ENCODE results near the gene DNASE1. TPM values are rescaled to one million over a fixed set of nuclear protein-coding genes. Genes with fewer than 3 reads are reported as not detected.

The DNASE1 gene
- total and polyA plus RNA-seq, 9 of the 15 experiments (the other 6 are each of a cell fraction or from before 2014, with no cell fraction given), result 0.53 to 10.1 (median 5.9) TPM

DNA sequence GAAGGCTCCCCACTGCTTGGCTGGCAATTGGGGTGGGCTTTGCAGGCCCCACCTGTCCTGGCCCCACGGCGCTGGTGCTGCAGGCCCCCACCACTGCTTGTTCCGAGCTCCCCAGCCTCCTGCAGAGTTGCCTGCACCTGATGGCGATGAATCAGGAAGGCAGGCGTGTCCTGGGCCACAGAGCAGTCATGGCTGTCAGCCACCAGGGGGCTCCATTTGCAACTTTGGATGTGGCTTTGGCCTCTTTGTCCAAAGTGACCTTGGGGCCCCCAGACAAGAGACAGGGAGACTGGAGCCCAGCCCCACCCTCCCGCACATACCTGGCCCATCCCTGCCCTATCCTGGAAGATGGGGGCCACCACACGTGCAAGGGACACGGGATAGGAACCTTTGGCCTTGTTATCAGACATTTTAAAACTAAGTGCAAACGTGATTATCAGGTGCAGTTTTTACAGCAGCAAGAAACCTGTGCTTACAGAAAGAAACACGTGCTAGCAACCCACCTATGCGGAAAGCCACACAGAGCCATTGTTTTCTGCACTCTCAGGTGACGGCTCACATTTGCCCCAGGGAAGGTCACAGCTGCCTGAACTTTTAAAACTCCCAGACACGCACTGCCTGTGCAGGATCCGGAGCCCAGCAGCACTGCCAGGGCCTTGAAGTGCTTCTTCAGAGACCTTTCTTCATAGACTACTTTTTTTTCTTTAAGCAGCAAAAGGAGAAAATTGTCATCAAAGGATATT, at the start of gene DNASE1 (continued):
- no peak for TF ChIP-seq DIDO1 (tag; IDR thresholded peaks at IDR 0.05; ENCODE audit: low read depth)
- no peak for TF ChIP-seq SREBF1 (IDR thresholded peaks at IDR 0.05; ENCODE audit: borderline replicate concordance, low read depth, low read length)
- TF ChIP-seq CHD4 (IDR thresholded peaks at IDR 0.05; ENCODE audit: insufficient read depth, insufficient replicate concordance, low read depth, low read length, poor library complexity, severe bottlenecking), result no peak
- TF ChIP-seq STAG1 (CRISPR knock-in tag; IDR thresholded peaks at IDR 0.05; ENCODE audit: borderline replicate concordance), result peak; percentile 35; the same call in 1 of the 2 replicates
- no peak for TF ChIP-seq SMARCE1 (IDR thresholded peaks at IDR 0.05)
- no peak for TF ChIP-seq HNRNPL (IDR thresholded peaks at IDR 0.05; ENCODE audit: low read depth, low read length)
- TF ChIP-seq ZFX (CRISPR knock-in tag; IDR thresholded peaks at IDR 0.05), result peak; percentile 58
- TF ChIP-seq POLR2H (tag; IDR thresholded peaks at IDR 0.05; ENCODE audit: low read depth), result no peak
- no peak for TF ChIP-seq CBX2 (IDR thresholded peaks at IDR 0.05; ENCODE audit: insufficient read depth, low read length, poor library complexity, severe bottlenecking)
- TF ChIP-seq, protein P1, sequence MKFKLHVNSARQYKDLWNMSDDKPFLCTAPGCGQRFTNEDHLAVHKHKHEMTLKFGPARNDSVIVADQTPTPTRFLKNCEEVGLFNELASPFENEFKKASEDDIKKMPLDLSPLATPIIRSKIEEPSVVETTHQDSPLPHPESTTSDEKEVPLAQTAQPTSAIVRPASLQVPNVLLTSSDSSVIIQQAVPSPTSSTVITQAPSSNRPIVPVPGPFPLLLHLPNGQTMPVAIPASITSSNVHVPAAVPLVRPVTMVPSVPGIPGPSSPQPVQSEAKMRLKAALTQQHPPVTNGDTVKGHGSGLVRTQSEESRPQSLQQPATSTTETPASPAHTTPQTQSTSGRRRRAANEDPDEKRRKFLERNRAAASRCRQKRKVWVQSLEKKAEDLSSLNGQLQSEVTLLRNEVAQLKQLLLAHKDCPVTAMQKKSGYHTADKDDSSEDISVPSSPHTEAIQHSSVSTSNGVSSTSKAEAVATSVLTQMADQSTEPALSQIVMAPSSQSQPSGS (CRISPR knock-in tag; IDR thresholded peaks at IDR 0.05), result no peak
- TF ChIP-seq JUN (IDR thresholded peaks at IDR 0.05; ENCODE audit: borderline replicate concordance, low read depth, low read length), result no peak
- TF ChIP-seq JUN (CRISPR knock-in tag; IDR thresholded peaks at IDR 0.05; ENCODE audit: borderline replicate concordance), result no peak
- TF ChIP-seq SMC3 (conservative IDR thresholded peaks at IDR 0.05; ENCODE audit: insufficient read depth, low read depth, low read length), result peak; percentile 79
- TF ChIP-seq ZNF445 (CRISPR knock-in tag; IDR thresholded peaks at IDR 0.05; ENCODE audit: low read depth), result no peak
- no peak for TF ChIP-seq ZKSCAN3 (CRISPR knock-in tag; IDR thresholded peaks at IDR 0.05)
- TF ChIP-seq POU5F1 (IDR thresholded peaks at IDR 0.05; ENCODE audit: borderline replicate concordance, low read depth, low read length, partially characterized antibody), result no peak
- peak; percentile 58; the same call in 1 of the 2 replicates for TF ChIP-seq CTBP1 (IDR thresholded peaks at IDR 0.05; ENCODE audit: borderline replicate concordance)
- peak; percentile 48 for TF ChIP-seq JUND (IDR thresholded peaks at IDR 0.05; ENCODE audit: borderline replicate concordance, low read depth, low read length)
- no peak; the same call in 2 of the 3 replicates for TF ChIP-seq JUND (tag; IDR thresholded peaks at IDR 0.05; ENCODE audit: borderline replicate concordance, low read depth, low read length)
- TF ChIP-seq HNRNPUL1 (IDR thresholded peaks at IDR 0.05; ENCODE audit: low read length), result no peak
- TF ChIP-seq, protein P2, sequence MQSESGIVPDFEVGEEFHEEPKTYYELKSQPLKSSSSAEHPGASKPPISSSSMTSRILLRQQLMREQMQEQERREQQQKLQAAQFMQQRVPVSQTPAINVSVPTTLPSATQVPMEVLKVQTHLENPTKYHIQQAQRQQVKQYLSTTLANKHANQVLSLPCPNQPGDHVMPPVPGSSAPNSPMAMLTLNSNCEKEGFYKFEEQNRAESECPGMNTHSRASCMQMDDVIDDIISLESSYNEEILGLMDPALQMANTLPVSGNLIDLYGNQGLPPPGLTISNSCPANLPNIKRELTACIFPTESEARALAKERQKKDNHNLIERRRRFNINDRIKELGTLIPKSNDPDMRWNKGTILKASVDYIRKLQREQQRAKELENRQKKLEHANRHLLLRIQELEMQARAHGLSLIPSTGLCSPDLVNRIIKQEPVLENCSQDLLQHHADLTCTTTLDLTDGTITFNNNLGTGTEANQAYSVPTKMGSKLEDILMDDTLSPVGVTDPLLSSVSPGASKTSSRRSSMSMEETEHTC (IDR thresholded peaks at IDR 0.05), result no peak
- TF ChIP-seq SPI1 (IDR thresholded peaks at IDR 0.05; ENCODE audit: borderline replicate concordance, low read depth, low read length), result no peak
- no peak for TF ChIP-seq MTA2 (IDR thresholded peaks at IDR 0.05; ENCODE audit: low read depth)
- TF ChIP-seq ESRRA (IDR thresholded peaks at IDR 0.05; ENCODE audit: borderline replicate concordance, low read depth), result peak; percentile 99
- TF ChIP-seq POLR2G (IDR thresholded peaks at IDR 0.05; ENCODE audit: low read depth, low read length), result peak; percentile 69
- peak in 1 of 3 experiments; percentile 63 for TF ChIP-seq YY1 (IDR thresholded peaks at IDR 0.05; ENCODE audit: borderline replicate concordance in 1 of 3, control insufficient read depth in 1 of 3, extremely low read depth in 1 of 3, insufficient read depth in 3 of 3, insufficient read length in 1 of 3, insufficient replicate concordance in 2 of 3, low read depth in 1 of 3, low read length in 2 of 3)
